H1 (cell line): ENCODE data around the gene CHRNA9. TPM values are rescaled to one million over a fixed set of nuclear protein-coding genes. Genes with fewer than 3 reads are reported as not detected.

Experiments used
- CTCF ChIA-PET: fragments of 300-600 bp; sonication (Branson Sonifier 250); formaldehyde crosslinking; loops from one replicate; lab custom pipeline; 2021; ENCODE audit not compliant: partially characterized antibody; lab: Charles Lee
- POLR2A ChIA-PET: fragments of 300-600 bp; sonication (Branson Sonifier 250); formaldehyde crosslinking; loops from one replicate; lab custom pipeline; 2021; ENCODE audit warnings: inconsistent platforms; ENCODE audit not compliant: partially characterized antibody; lab: Charles Lee
- DNase-seq, 2 experiments: peaks; one replicate each; pipeline versions ENCODE4 v3.0.0 to v3.0.0-alpha.2; 2010 to 2022; ENCODE audit warnings: low spot score in 2 of 2, low read depth in 1 of 2, mixed read lengths in 1 of 2
- FAIRE-seq: peaks from 2 replicates; lab custom pipeline; 2011; peaks lifted over from hg19 to GRCh38; lab: Jason Lieb, UNC
- H2AFZ ChIP-seq: 2 replicates; pipeline ENCODE4 v1.8.1; 2012; ENCODE audit warnings: low read length, inconsistent platforms
- H2AK5ac ChIP-seq: 2 replicates; pipeline ENCODE4 v1.6.1; 2013; ENCODE audit warnings: low read depth, low read length
- H2BK120ac ChIP-seq: replicated peaks from 2 replicates; pipeline ENCODE3; 2013; ENCODE audit warnings: low read depth, low read length, inconsistent platforms
- H2BK12ac ChIP-seq: 2 replicates; pipeline ENCODE4 v1.6.1; 2013; ENCODE audit warnings: low read depth, low read length
- H2BK15ac ChIP-seq: 2 replicates; pipeline ENCODE4 v1.6.1; 2013; ENCODE audit warnings: low read length
- H2BK20ac ChIP-seq: 2 replicates; pipeline ENCODE4 v1.6.1; 2013; ENCODE audit warnings: low read length
- H2BK5ac ChIP-seq: 2 replicates; pipeline ENCODE4 v1.6.1; 2013; ENCODE audit warnings: low read depth, low read length
- H3K14ac ChIP-seq: 2 replicates; pipeline ENCODE4 v1.6.1; 2013; ENCODE audit warnings: inconsistent platforms; ENCODE audit not compliant: insufficient read length
- H3K18ac ChIP-seq: 2 replicates; pipeline ENCODE4 v1.6.1; 2013; ENCODE audit warnings: low read length; ENCODE audit errors: extremely low read depth
- H3K23ac ChIP-seq: 2 replicates; pipeline ENCODE4 v1.6.1; 2013; ENCODE audit warnings: inconsistent platforms; ENCODE audit not compliant: insufficient read length
- H3K23me2 ChIP-seq: 2 replicates; pipeline ENCODE4 v1.6.1; 2013; ENCODE audit warnings: low read depth, low read length
- H3K27ac ChIP-seq: 2 replicates; pipeline ENCODE4 v1.6.1; 2011; ENCODE audit warnings: low read depth, low read length, inconsistent platforms
- H3K27me3 ChIP-seq, 4 experiments: replicated peaks in 1 of 4; 1 replicate in 1 of 4; 2 replicates in 3 of 4; pipeline versions ENCODE4 v1.6.1 to v1.8.1; 2011 to 2013; ENCODE audit warnings: low read length in 3 of 4, mild to moderate bottlenecking in 3 of 4, inconsistent platforms in 2 of 4, mixed read lengths in 2 of 4, moderate library complexity in 1 of 4; ENCODE audit not compliant: control insufficient read depth in 3 of 4, insufficient read depth in 3 of 4; ENCODE audit errors: extremely low read depth in 1 of 4
- H3K36me3 ChIP-seq, 4 experiments: 2 replicates each; pipeline versions ENCODE4 v1.6.1 to v1.8.1; 2011 to 2013; ENCODE audit warnings: mild to moderate bottlenecking in 4 of 4, low read length in 3 of 4, moderate library complexity in 2 of 4, control low read depth in 1 of 4, inconsistent platforms in 1 of 4; ENCODE audit not compliant: insufficient read depth in 4 of 4, control insufficient read depth in 2 of 4
- H3K4ac ChIP-seq: replicated peaks from 2 replicates; pipeline ENCODE3; 2013; ENCODE audit warnings: low read length, low read depth, mixed read lengths, inconsistent platforms; ENCODE audit not compliant: insufficient read length
- H3K4me1 ChIP-seq, 4 experiments: replicated peaks in 1 of 4; 1 replicate in 1 of 4; 2 replicates in 3 of 4; pipeline versions ENCODE4 v1.6.1 to v1.8.1; 2011 to 2013; ENCODE audit warnings: low read length in 3 of 4, inconsistent platforms in 2 of 4, mixed read lengths in 1 of 4; ENCODE audit not compliant: insufficient read depth in 4 of 4, control insufficient read depth in 3 of 4
- H3K4me2 ChIP-seq, 2 experiments: 2 replicates each; pipeline versions ENCODE4 v1.6.1 to v1.8.1; 2011 to 2013; ENCODE audit warnings: low read depth in 2 of 2, low read length in 2 of 2, control low read depth in 1 of 2, inconsistent platforms in 1 of 2, mild to moderate bottlenecking in 1 of 2; ENCODE audit not compliant: insufficient read depth in 1 of 2
- H3K4me3 ChIP-seq, 4 experiments: fragments of 200-600, 300-600 bp in 1 of 4; sonication (generic), shearing (Covaris generic), sonication (Bioruptor Twin) in 1 of 4; 2 replicates each; pipeline versions ENCODE4 v1.5.1 to v1.8.1; 2011 to 2016; ENCODE audit warnings: low read length in 4 of 4, low read depth in 3 of 4, control low read depth in 2 of 4, inconsistent platforms in 2 of 4, mild to moderate bottlenecking in 2 of 4, mixed read lengths in 1 of 4, moderate library complexity in 1 of 4; ENCODE audit not compliant: insufficient read depth in 2 of 4; ENCODE audit errors: extremely low read depth in 1 of 4
- H3K56ac ChIP-seq: replicated peaks from 2 replicates; pipeline ENCODE3; 2013; ENCODE audit warnings: low read depth, mild to moderate bottlenecking, mixed read lengths, low read length, inconsistent platforms; ENCODE audit not compliant: insufficient read length
- H3K79me1 ChIP-seq: 2 replicates; pipeline ENCODE4 v1.6.1; 2013; ENCODE audit warnings: low read depth, low read length, control low read depth
- H3K79me2 ChIP-seq, 2 experiments: 2 replicates each; pipeline versions ENCODE4 v1.6.1 to v1.8.1; 2012 to 2013; ENCODE audit warnings: low read length in 2 of 2, mild to moderate bottlenecking in 2 of 2, inconsistent platforms in 1 of 2; ENCODE audit not compliant: insufficient read depth in 2 of 2, control insufficient read depth in 1 of 2
- H3K9ac ChIP-seq, 4 experiments: replicated peaks in 1 of 4; 1 replicate in 1 of 4; 2 replicates in 3 of 4; pipeline versions ENCODE4 v1.6.1 to v1.8.1; 2011 to 2013; ENCODE audit warnings: low read depth in 3 of 4, low read length in 3 of 4, control low read depth in 2 of 4, mild to moderate bottlenecking in 2 of 4, moderate library complexity in 2 of 4, inconsistent platforms in 1 of 4; ENCODE audit errors: extremely low read depth in 1 of 4
- H3K9me3 ChIP-seq, 2 experiments: 2 replicates each; pipeline versions ENCODE4 v1.6.1 to v1.8.1; 2012 to 2013; ENCODE audit warnings: mild to moderate bottlenecking in 2 of 2, moderate library complexity in 2 of 2, control low read depth in 1 of 2, inconsistent platforms in 1 of 2, low read depth in 1 of 2, low read length in 1 of 2, mixed read lengths in 1 of 2; ENCODE audit not compliant: insufficient read depth in 2 of 2
- H4K20me1 ChIP-seq, 2 experiments: replicated peaks in 1 of 2; 2 replicates each; pipeline versions ENCODE3 to v1.8.1; 2011 to 2013; ENCODE audit warnings: inconsistent platforms in 2 of 2, low read length in 2 of 2, mild to moderate bottlenecking in 1 of 2; ENCODE audit not compliant: insufficient read depth in 2 of 2, control insufficient read depth in 1 of 2
- H4K5ac ChIP-seq: 2 replicates; pipeline ENCODE4 v1.6.1; 2013; ENCODE audit warnings: low read length, low read depth, mixed read lengths, inconsistent platforms; ENCODE audit not compliant: insufficient read length
- H4K8ac ChIP-seq: 2 replicates; pipeline ENCODE4 v1.8.0; 2013; ENCODE audit warnings: mild to moderate bottlenecking, moderate library complexity, low read length, inconsistent platforms; ENCODE audit not compliant: insufficient read depth; ENCODE audit errors: extremely low read depth
- H4K91ac ChIP-seq: replicated peaks from 2 replicates; pipeline ENCODE3; 2013; ENCODE audit warnings: low read length, mixed read lengths, inconsistent platforms; ENCODE audit not compliant: insufficient read length
- BACH1 ChIP-seq: IDR thresholded peaks from 2 replicates; pipeline ENCODE4 v1.6.1; 2012; ENCODE audit warnings: low read length, improper control_type of control experiment
- BCL11A ChIP-seq, 2 experiments: IDR thresholded peaks; one replicate each; pipeline ENCODE4 v1.6.1; 2011; ENCODE audit warnings: low read depth in 2 of 2, low read length in 2 of 2, mild to moderate bottlenecking in 2 of 2
- CTBP2 ChIP-seq: IDR thresholded peaks from 2 replicates; pipeline ENCODE4 v1.7.0; 2011; ENCODE audit warnings: borderline replicate concordance, mild to moderate bottlenecking, moderate library complexity, mixed read lengths, low read length; ENCODE audit not compliant: insufficient read depth, insufficient read length
- HDAC2 ChIP-seq, 2 experiments: fragments of 300-600 bp in 1 of 2; sonication (generic) in 1 of 2; IDR thresholded peaks; 2 replicates each; pipeline ENCODE4 v1.6.1; 2011 to 2012; ENCODE audit warnings: low read depth in 2 of 2, low read length in 2 of 2, mild to moderate bottlenecking in 2 of 2, moderate library complexity in 2 of 2, borderline replicate concordance in 1 of 2, inconsistent platforms in 1 of 2
- JUN ChIP-seq: IDR thresholded peaks from 2 replicates; pipeline ENCODE4 v1.6.1; 2011; ENCODE audit warnings: low read depth, mild to moderate bottlenecking, improper control_type of control experiment, low read length
- JUND ChIP-seq: IDR thresholded peaks from 2 replicates; pipeline ENCODE4 v1.6.1; 2011; ENCODE audit warnings: mild to moderate bottlenecking, improper control_type of control experiment, low read length
- MAFK ChIP-seq: IDR thresholded peaks from 2 replicates; pipeline ENCODE4 v1.6.1; 2012; ENCODE audit warnings: low read depth, mild to moderate bottlenecking, improper control_type of control experiment, low read length
- SIRT6 ChIP-seq: IDR thresholded peaks from one replicate; pipeline ENCODE4 v1.7.1; 2012; ENCODE audit warnings: low read length, inconsistent platforms
- SP4 ChIP-seq: IDR thresholded peaks from 2 replicates; pipeline ENCODE4 v1.6.1; 2012; ENCODE audit warnings: low read length, inconsistent platforms
- TBP ChIP-seq: IDR thresholded peaks from 2 replicates; pipeline ENCODE4 v1.6.1; 2011; ENCODE audit warnings: low read depth, low read length, improper control_type of control experiment
- ZNF274 ChIP-seq: IDR thresholded peaks from 2 replicates; pipeline ENCODE4 v1.7.0; 2012; ENCODE audit warnings: low read length, borderline replicate concordance; ENCODE audit errors: extremely low read depth
- WGBS, 2 experiments: shearing (Covaris generic) in 1 of 2; methylation state at CpG; one replicate each; pipeline versions ENCODE4 v1.1.6 to v1.1.7; 2013 to 2015; ENCODE audit warnings: low lambda C conversion rate in 2 of 2, mixed read lengths in 2 of 2, inconsistent platforms in 1 of 2, low coverage in 1 of 2, missing lambda C conversion rate in 1 of 2; ENCODE audit not compliant: insufficient replicate concordance in 2 of 2, insufficient coverage in 1 of 2, insufficient read length in 1 of 2; ENCODE audit errors: extremely low coverage in 1 of 2, missing lambda C conversion rate in 1 of 2; 5-methylcytosine and 5-hydroxymethylcytosine counted together
- polyA plus RNA-seq, 7 experiments: library from polyadenylated mRNA; depleted of rRNA in 3 of 7; stranded (reverse) in 5 of 7; unstranded in 2 of 7; fragments of >200 nt in 5 of 7; fragments of 200-250 nt in 2 of 7; gene quantifications; 1 replicate in 5 of 7; 2 replicates in 1 of 7; 4 replicates in 1 of 7; pipeline versions ENCODE4 v1.2.1 to v1.2.3, GENCODE V29; 2011 to 2013; ENCODE audit warnings: missing spikeins in 2 of 7, mixed read lengths in 2 of 7
- total RNA-seq: library from RNA; stranded (reverse); fragmentation: NEBNext Ultra II Directional; extraction: Animal tissue kit (Norgen Biotek cat#: 25700); gene quantifications from 2 replicates; pipeline ENCODE4 v1.2.1, GENCODE V29; 2021
- TF ChIP-seq, protein P1 (sequence below): IDR thresholded peaks from 2 replicates; pipeline ENCODE4 v1.6.1; 2012; ENCODE audit warnings: inconsistent platforms
- TF ChIP-seq, protein P2 (sequence below): IDR thresholded peaks from 2 replicates; pipeline ENCODE4 v1.6.1; 2011; ENCODE audit warnings: low read length, improper control_type of control experiment

Gene CHRNA9
- total and polyA plus RNA-seq, 2 of the 8 experiments (the other 6 are each of a cell fraction or from before 2014, with no cell fraction given), result 1.4 to 3.3 TPM

- H3K9me3 ChIP-seq, result no peaks in the 10 kb centered on the region
- no peak overlapping the region for H4K5ac ChIP-seq
- H2BK12ac ChIP-seq, result no peak overlapping the region
- no peak overlapping the region for H3K18ac ChIP-seq
- no peak overlapping the region for H3K4ac ChIP-seq
- no peak overlapping the region for H2BK120ac ChIP-seq
- 91% methylated on average over 4 of the region's 4 CpGs; no CpG with 5 or more reads in 1 of the 2 experiments for WGBS, 2 experiments
- no peaks in the 10 kb centered on the region for H3K23me2 ChIP-seq
- no peak overlapping the region for H4K91ac ChIP-seq
- H3K56ac ChIP-seq, result no peak overlapping the region
- H4K8ac ChIP-seq, result no peak overlapping the region
- H3K79me2 ChIP-seq, result no peaks in the 10 kb centered on the region
- H2BK5ac ChIP-seq, result no peak overlapping the region
- H2AFZ ChIP-seq, result no peak overlapping the region
- no peaks in the 10 kb centered on the region for H3K79me1 ChIP-seq
- H2BK20ac ChIP-seq, result no peak overlapping the region
- H3K23ac ChIP-seq, result no peak overlapping the region
- no peaks in the 10 kb centered on the region for H3K4me1 ChIP-seq
- no peaks in the 10 kb centered on the region for H3K27me3 ChIP-seq
- H4K20me1 ChIP-seq, result no peaks in the 10 kb centered on the region
- no peak overlapping the region for H3K9ac ChIP-seq
- H3K36me3 ChIP-seq, result no peaks in the 10 kb centered on the region
- H2AK5ac ChIP-seq, result no peak overlapping the region
- ChIA-PET CTCF (interaction anchor here (0.7 kb wide), 1 partner anchor 559 kb away, joined by 4 read pairs; no protein-coding TSS in a partner anchor), POLR2A (interaction anchor here (1.5 kb wide), 1 partner anchor 26 kb away, joined by 3 read pairs; no protein-coding TSS in a partner anchor)
- no peak for FAIRE-seq
- no peak overlapping the region for H3K27ac ChIP-seq
- no peak overlapping the region for H3K4me2 ChIP-seq
- H3K4me3 ChIP-seq, result no peak overlapping the region
- H3K14ac ChIP-seq, result no peak overlapping the region
- no peak for DNase-seq
- no peak overlapping the region for H2BK15ac ChIP-seq
- TF ChIP-seq JUN (no peak), CTBP2 (no peak), TBP (no peak), MAFK (no peak), HDAC2 (IDR thresholded peaks at IDR 0.05; ENCODE audit: borderline replicate concordance in 1 of 2, low read depth in 2 of 2, low read length in 2 of 2) (no peak), SP4 (no peak), JUND (no peak), BACH1 (no peak), BCL11A (IDR thresholded peaks at IDR 0.05; ENCODE audit: low read depth in 2 of 2, low read length in 2 of 2) (no peak), ZNF274 (no peak), SIRT6 (no peak)
- TF ChIP-seq, protein P1, sequence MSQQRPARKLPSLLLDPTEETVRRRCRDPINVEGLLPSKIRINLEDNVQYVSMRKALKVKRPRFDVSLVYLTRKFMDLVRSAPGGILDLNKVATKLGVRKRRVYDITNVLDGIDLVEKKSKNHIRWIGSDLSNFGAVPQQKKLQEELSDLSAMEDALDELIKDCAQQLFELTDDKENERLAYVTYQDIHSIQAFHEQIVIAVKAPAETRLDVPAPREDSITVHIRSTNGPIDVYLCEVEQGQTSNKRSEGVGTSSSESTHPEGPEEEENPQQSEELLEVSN, result no peak
- TF ChIP-seq, protein P2, sequence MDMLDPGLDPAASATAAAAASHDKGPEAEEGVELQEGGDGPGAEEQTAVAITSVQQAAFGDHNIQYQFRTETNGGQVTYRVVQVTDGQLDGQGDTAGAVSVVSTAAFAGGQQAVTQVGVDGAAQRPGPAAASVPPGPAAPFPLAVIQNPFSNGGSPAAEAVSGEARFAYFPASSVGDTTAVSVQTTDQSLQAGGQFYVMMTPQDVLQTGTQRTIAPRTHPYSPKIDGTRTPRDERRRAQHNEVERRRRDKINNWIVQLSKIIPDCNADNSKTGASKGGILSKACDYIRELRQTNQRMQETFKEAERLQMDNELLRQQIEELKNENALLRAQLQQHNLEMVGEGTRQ, result no peak
Measured at GRCh38 chr4:40367451-40367850, 32.3 kb downstream of the CHRNA9 start.
